HG03558 (cell line): ENCODE results near the gene PHLDB2.

ENCODE experiments used
- ATAC-seq: cut with Tn5 transposase; IDR thresholded peaks from one replicate; pipeline ENCODE4 v1.9.1; 2021; ENCODE audit warnings: moderate number of reproducible peaks; ENCODE audit not compliant: unreplicated experiment; ENCODE audit errors: extremely low read depth

Gene PHLDB2

GRCh38 chr3:111874177-111874820 lies 15.2 kb downstream of the PHLDB2 start:
- no peak for ATAC-seq

- ATAC-seq: no peak
Measured at GRCh38 chr3:111881480-111881879, 22.4 kb downstream of the PHLDB2 start.

GRCh38 chr3:111882194-111882593 lies 23.1 kb downstream of the PHLDB2 start:
- no peak for ATAC-seq

- peak; percentile 96 for ATAC-seq
Measured at GRCh38 chr3:111882799-111883198, 23.7 kb downstream of the PHLDB2 start.

DNA sequence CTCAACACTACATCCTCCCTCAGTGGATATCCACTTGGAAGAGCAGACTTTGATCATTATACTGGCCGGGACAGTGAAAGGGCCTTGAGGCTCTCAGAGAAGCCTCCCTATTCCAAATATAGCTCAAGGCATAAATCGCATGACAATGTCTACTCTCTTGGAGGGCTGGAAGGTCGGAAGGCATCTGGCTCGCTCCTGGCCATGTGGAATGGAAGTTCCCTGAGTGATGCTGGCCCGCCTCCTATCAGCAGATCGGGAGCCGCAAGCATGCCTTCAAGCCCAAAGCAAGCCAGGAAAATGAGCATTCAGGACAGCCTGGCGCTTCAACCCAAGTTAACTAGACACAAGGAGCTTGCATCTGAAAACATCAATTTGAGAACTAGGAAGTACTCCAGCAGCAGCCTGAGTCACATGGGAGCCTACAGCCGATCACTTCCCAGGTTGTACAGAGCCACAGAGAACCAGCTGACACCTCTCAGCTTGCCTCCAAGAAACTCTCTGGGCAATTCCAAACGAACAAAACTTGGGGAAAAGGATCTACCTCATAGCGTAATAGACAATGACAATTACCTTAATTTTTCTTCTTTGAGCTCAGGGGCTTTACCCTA lies 25.4 kb downstream of the PHLDB2 start:
- no peak for ATAC-seq

DNA sequence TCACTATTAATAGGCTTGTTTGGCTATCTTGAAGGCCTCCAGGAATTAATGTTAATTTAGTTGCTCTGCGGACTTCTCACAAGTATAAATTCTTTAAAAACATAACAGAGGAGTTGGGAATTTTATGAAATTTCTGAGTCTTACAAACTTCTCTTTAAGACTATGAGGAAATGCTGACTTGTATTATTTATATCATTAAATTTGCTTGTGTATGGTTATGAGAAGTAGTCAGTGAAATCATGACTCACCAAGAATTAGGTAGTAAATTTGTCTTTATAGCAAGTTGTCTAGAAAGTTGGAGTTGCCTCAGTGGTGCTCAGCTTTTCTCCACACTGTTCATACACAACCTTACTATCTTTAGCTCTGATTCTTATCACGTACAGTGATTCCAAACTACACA lies 26.5 kb downstream of the PHLDB2 start:
- ATAC-seq: no peak

DNA sequence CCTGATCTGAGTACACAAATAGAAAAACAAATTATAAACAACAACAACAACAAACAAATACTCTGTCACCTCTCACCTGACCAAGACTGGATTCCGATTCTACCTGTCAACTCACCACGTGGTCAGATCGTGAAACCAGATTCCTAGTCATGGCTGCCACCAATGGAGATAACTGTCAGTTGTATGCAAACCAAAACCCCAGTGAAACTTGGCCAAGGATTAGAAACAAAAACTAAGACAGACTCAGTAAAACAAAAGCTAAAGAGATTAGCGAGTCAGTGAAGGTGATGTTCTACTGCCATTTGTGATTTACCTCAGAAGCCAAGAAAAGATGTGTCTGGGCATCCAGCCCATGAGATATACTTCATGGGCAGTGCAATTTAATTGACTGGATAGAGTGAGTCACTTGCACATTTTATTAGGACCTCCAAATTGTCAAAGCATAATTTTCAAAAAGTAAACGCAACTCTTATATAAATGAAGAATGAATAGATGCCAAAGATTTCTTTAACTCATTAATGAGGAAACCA lies 31.1 kb downstream of the PHLDB2 start:
- ATAC-seq: no peak

- ATAC-seq: no peak
Measured at GRCh38 chr3:111892070-111892469, 33.0 kb downstream of the PHLDB2 start.

- no peak for ATAC-seq
Measured at GRCh38 chr3:111895071-111895470, 36.0 kb downstream of the PHLDB2 start.

DNA sequence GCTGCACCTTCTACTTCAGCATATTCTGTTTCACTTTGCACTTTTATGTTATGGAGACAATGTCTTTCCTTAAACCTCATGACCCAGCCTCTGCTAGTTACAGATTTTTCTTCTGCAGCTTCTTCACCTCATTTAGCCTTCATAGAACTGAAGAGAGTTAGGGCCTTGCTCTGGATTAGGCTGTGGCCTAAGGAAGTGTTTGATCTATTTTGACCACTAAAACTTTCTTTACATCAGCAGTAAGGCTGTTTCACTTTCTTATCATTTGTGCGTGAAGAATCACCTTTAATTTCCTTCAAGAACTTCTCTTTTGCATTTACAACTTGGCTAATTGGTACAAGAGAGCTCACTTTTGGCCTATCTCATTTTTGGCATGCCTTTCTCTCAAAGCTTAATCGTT lies 40.9 kb downstream of the PHLDB2 start:
- no peak for ATAC-seq

- ATAC-seq: no peak
Measured at GRCh38 chr3:111901637-111902036, 42.6 kb downstream of the PHLDB2 start.

DNA sequence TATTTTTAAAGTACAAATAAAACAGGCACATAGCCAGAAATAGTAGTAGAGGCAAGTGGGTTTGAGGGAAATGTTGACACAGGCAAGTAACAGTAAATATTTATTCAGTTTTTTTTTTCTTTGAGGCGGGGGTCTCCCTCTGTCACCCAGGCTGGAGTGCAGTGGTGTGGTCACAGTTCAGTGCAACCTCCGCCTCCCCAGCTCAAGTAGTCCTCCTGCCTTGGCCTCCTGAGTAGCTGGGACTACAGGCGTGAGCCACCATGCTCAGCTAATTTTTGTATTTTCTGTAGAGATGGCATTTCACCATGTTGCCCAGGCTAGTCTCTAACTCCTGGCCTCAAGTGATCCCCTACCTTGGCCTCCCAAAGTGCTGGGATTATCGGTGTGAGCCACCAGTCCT lies 43.5 kb downstream of the PHLDB2 start:
- ATAC-seq: no peak

- no peak for ATAC-seq
Measured at GRCh38 chr3:111903067-111903511, 44.0 kb downstream of the PHLDB2 start.

GRCh38 chr3:111904376-111905241 lies 45.5 kb downstream of the PHLDB2 start:
- ATAC-seq: no peak

DNA sequence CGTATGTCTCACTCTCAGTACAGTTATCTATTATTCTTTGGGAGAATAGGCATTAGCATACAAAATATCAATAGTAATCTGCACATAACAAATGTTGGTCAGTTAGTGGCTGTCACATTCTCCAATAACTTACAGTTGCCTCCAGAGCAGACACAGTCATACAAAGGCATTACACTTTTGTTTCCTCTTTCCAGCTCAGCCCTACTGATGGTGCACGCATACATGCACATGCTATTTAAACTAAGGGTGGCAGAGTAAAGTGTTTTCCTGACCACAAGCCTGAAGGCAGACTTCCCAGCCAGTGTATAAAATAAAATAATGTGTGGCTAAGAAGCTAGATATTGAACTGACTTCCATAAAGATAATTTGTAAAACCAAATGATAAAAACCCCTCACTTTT lies 47.6 kb downstream of the PHLDB2 start:
- no peak for ATAC-seq

DNA sequence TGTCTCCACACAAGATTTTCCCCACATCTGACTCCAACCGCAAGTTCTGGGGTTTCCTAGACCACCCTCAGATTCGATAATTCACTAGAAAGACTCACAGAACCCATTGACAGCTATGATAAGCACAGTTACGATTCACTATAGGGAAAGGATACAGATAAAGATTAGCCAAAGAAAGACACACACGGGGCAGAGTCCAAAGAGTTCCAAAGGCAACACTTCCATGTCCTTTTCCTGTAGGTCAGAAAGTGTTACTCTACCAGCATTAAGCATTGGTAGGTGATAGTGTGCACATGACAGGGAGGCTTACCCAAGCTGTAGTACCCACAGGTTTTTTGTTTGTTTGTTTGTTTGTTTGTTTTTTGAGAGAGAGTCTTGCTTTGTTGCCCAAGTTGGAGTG lies 48.1 kb downstream of the PHLDB2 start:
- no peak for ATAC-seq

- ATAC-seq: no peak
Measured at GRCh38 chr3:111910806-111911205, 51.7 kb downstream of the PHLDB2 start.

DNA sequence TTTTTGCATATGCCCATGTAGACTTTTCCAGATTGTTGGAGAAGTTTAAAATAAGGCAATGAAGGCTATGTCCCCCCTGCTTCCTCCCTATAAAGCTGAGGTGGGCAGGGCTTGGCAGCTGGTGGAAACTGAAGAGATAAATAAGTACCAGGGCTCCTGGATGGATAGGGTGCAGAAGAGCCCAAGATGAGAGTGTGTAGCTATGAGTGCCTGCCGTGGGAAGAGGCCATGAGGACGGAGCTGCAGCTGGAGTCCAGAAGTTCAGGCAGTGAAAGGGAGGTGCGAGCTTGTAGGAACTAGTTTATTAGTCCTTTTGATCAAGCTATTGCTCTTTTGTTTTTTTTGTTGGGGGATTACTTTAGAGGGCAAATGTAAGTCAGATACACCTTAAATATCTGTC lies 52.4 kb downstream of the PHLDB2 start:
- ATAC-seq: no peak

- ATAC-seq: no peak
Measured at GRCh38 chr3:111913163-111913763, 54.2 kb downstream of the PHLDB2 start.

GRCh38 chr3:111915905-111916304 lies 56.8 kb downstream of the PHLDB2 start:
- ATAC-seq: no peak

GRCh38 chr3:111917300-111917699 lies 58.2 kb downstream of the PHLDB2 start:
- ATAC-seq: no peak
